Measurements from ENCODE around the gene COMTD1. TPM values are rescaled to one million over a fixed set of nuclear protein-coding genes. Genes with fewer than 3 reads are reported as not detected.

Gene COMTD1
- total and polyA plus RNA-seq, 2 of the 4 experiments (the other 2 are of a cell fraction), result 1.6 to 6.4 TPM

- POLR2A ChIA-PET (ENCODE audit: unreplicated experiment), result no interaction called here
- H4K5ac ChIP-seq (ENCODE audit: low read depth, low read length), result no peak overlapping the region
- H3K4ac ChIP-seq (ENCODE audit: low read depth, low read length), result no peak overlapping the region
- no peak overlapping the region for H2AK9ac ChIP-seq (replicated peaks; ENCODE audit: low read depth, low read length, poor library complexity)
- no peak overlapping the region for H3K18ac ChIP-seq (ENCODE audit: low read depth, low read length)
- H3K9me1 ChIP-seq (ENCODE audit: insufficient read depth, low read length), result no peaks in the 10 kb centered on the region
- 93% methylated on average over 5 of the region's 10 CpGs; no CpG with 5 or more reads in 1 of the 2 experiments for WGBS, 2 experiments (ENCODE audit: extremely low coverage in 2 of 2, insufficient read length in 1 of 2)
- H3K79me1 ChIP-seq (ENCODE audit: low read depth in 1 of 2, low read length in 2 of 2), result no peaks in the 10 kb centered on the region
- no peak overlapping the region for H2BK20ac ChIP-seq (ENCODE audit: low read depth, low read length)
- no peak overlapping the region for H2BK120ac ChIP-seq (ENCODE audit: low read depth, low read length)
- H3K4me1 ChIP-seq (ENCODE audit: control insufficient read depth, insufficient read depth, low read length), result no peaks in the 10 kb centered on the region; the same call in 1 of the 2 replicates
- intact Hi-C loops (cut with micrococcal nuclease), result no loop called here
- CTCF ChIA-PET, result no interaction called here
- TF ChIP-seq FOS (IDR thresholded peaks at IDR 0.05; ENCODE audit: low read depth, low read length) (no peak), MXI1 (IDR thresholded peaks at IDR 0.05; ENCODE audit: borderline replicate concordance, low read depth, low read length) (no peak), MAZ (IDR thresholded peaks at IDR 0.05; ENCODE audit: borderline replicate concordance, low read depth, low read length) (no peak), USF2 (IDR thresholded peaks at IDR 0.05; ENCODE audit: low read depth, low read length) (no peak), RAD21 (IDR thresholded peaks at IDR 0.05; ENCODE audit: low read length) (no peak), POLR2A (IDR thresholded peaks at IDR 0.05; ENCODE audit: low read depth, low read length) (no peak), MAFK (IDR thresholded peaks at IDR 0.05; ENCODE audit: low read depth, low read length) (no peak), NFE2L2 (IDR thresholded peaks at IDR 0.05; ENCODE audit: low read depth, low read length) (no peak), CEBPB (IDR thresholded peaks at IDR 0.05; ENCODE audit: low read depth, low read length) (no peak), CTCF (conservative IDR thresholded peaks at IDR 0.05; ENCODE audit: low read depth, low read length) (no peak), ELK1 (IDR thresholded peaks at IDR 0.05; ENCODE audit: borderline replicate concordance, low read depth, low read length) (no peak), BHLHE40 (IDR thresholded peaks at IDR 0.05; ENCODE audit: low read depth, low read length) (no peak), RFX5 (IDR thresholded peaks at IDR 0.05; ENCODE audit: low read depth, low read length) (no peak)
- no peak overlapping the region for H3K9ac ChIP-seq (ENCODE audit: low read depth, low read length)
- no peak overlapping the region for H3K23ac ChIP-seq (ENCODE audit: low read depth, low read length)
- H4K20me1 ChIP-seq (ENCODE audit: insufficient read depth, low read length), result no peaks in the 10 kb centered on the region
- BruUV-seq (replicated peaks), result no TSS peak
- no peak overlapping the region for H2BK5ac ChIP-seq (ENCODE audit: low read depth, low read length, poor library complexity, severe bottlenecking)
- dilution Hi-C loops (cut with HindIII; ENCODE audit: low sequenced_read_pairs, unreplicated experiment), result no loop called here
- no peaks in the 10 kb centered on the region for H3K27me3 ChIP-seq (ENCODE audit: control insufficient read depth, insufficient read depth, low read length)
- no peak overlapping the region for H3K27ac ChIP-seq (ENCODE audit: insufficient read depth, low read length)
- H3K56ac ChIP-seq (ENCODE audit: extremely low read depth, insufficient read depth, low read length), result no peak overlapping the region
- in situ Hi-C loops (cut with MboI; ENCODE audit: low sequenced_read_pairs), result no loop called here
- H3K4me2 ChIP-seq (ENCODE audit: low read depth, low read length), result no peak overlapping the region
- H3K36me3 ChIP-seq (ENCODE audit: control insufficient read depth, insufficient read depth, low read length), result no peaks in the 10 kb centered on the region
- no peak for DNase-seq
- H2BK15ac ChIP-seq (ENCODE audit: low read depth, low read length), result no peak overlapping the region
- no peak overlapping the region for H3K14ac ChIP-seq (replicated peaks; ENCODE audit: low read depth, low read length)
- H3K9me3 ChIP-seq (ENCODE audit: control insufficient read depth, insufficient read depth, low read length), result peaks cover 1% of the 10 kb centered on the region; the same call in 1 of the 2 replicates
- ATAC-seq (ENCODE audit: low read depth), result no peak
- no peak overlapping the region for H2AK5ac ChIP-seq (ENCODE audit: low read depth, low read length)
- H4K8ac ChIP-seq (ENCODE audit: low read depth in 2 of 2, low read length in 2 of 2), result no peak overlapping the region
- H2AFZ ChIP-seq (replicated peaks; ENCODE audit: low read length, poor library complexity), result no peak overlapping the region
- H3K4me3 ChIP-seq (ENCODE audit: insufficient read depth, low read depth, low read length), result no peak overlapping the region
- H4K91ac ChIP-seq (ENCODE audit: insufficient read depth, low read depth, low read length), result no peak overlapping the region
Measured at GRCh38 chr10:75243426-75243825, 7.7 kb upstream of the COMTD1 start.

Data from IMR-90 (cell line).